GM10248 (cell line): Measurements from ENCODE around the gene TAP1.
A peak's percentile ranks its signal among the peaks of the same experiment; 100 is the strongest.

Experiments
- CTCF ChIA-PET: fragments of 300-600 bp; sonication (Branson Sonifier 250); formaldehyde crosslinking; extraction: SDS; loops from one replicate; lab custom pipeline; 2021; ENCODE audit warnings: antibody characterized with exemption; lab: Yijun Ruan, JAX
- POLR2A ChIA-PET: fragments of 350-650 bp; sonication (Branson Sonifier 250); formaldehyde crosslinking; extraction: SDS; loops from one replicate; lab custom pipeline; 2020; ENCODE audit warnings: antibody characterized with exemption; lab: Yijun Ruan, JAX
- DNase-seq: peaks from one replicate; pipeline ENCODE4 v3.0.0; 2012; ENCODE audit errors: extremely low spot score
- CTCF ChIP-seq: IDR thresholded peaks from 2 replicates; pipeline ENCODE4 v1.5.1; 2012; ENCODE audit warnings: mild to moderate bottlenecking, low read depth; ENCODE audit errors: extremely low read depth, missing control alignments, control extremely low read depth

Gene TAP1

GRCh38 chr6:32849126-32849525 lies 4.4 kb downstream of the TAP1 start:
- TF ChIP-seq CTCF, result no peak
- DNase-seq, result no peak
- ChIA-PET CTCF (interaction anchor here (0.6 to 3.4 kb wide), 5 partner anchors 11 to 23 kb away, joined by 3 to 37 read pairs (median 3); partner anchors contain the start of gene TAP2), POLR2A (no interaction called here)

- POLR2A ChIA-PET, result no interaction called here
- no peak for TF ChIP-seq CTCF
- DNase-seq, result no peak
- CTCF ChIA-PET, result interaction anchor here (1.0 to 11.2 kb wide), 3 partner anchors 9 to 20 kb away, joined by 3 to 339 read pairs (median 38); partner anchors contain the start of genes PSMB9 and TAP1
Observed at GRCh38 chr6:32847795-32848194, 5.7 kb downstream of the TAP1 start.

- TF ChIP-seq CTCF, result no peak
- ChIA-PET CTCF (interaction anchor here (1.2 to 11.2 kb wide), 4 partner anchors 12 to 39 kb away, joined by 3 to 339 read pairs (median 24); partner anchors contain the start of genes PSMB9 and TAP1), POLR2A (interaction anchor here (0.6 to 3.4 kb wide), 2 partner anchors 125 to 408 kb away, joined by 3 to 37 read pairs; no protein-coding TSS in a partner anchor)
- DNase-seq, result no peak
Observed at GRCh38 chr6:32847004-32847403, 6.5 kb downstream of the TAP1 start.

- CTCF ChIA-PET, result interaction anchor here (0.8 to 11.2 kb wide), 14 partner anchors 14 to 414 kb away, joined by 3 to 339 read pairs (median 6); partner anchors contain the start of genes PSMB9 and TAP1
- peak; percentile 43 for DNase-seq
Observed at GRCh38 chr6:32845384-32845884, 8.1 kb downstream of the TAP1 start.

GRCh38 chr6:32844839-32845383 lies 8.6 kb downstream of the TAP1 start:
- POLR2A ChIA-PET, result interaction anchor here (0.5 to 5.3 kb wide), 8 partner anchors 9 to 432 kb away, joined by 3 to 44 read pairs (median 3); partner anchors contain the start of genes B3GALT4, PSMB9 and TAP1
- CTCF ChIA-PET, result interaction anchor here (0.8 to 11.2 kb wide), 14 partner anchors 15 to 414 kb away, joined by 3 to 339 read pairs (median 6); partner anchors contain the start of genes PSMB9 and TAP1
- no peak for DNase-seq
- TF ChIP-seq CTCF, result no peak

More at GRCh38 chr6:32845384-32845884, 8.1 kb downstream of the TAP1 start:
- POLR2A ChIA-PET, result interaction anchor here (0.6 to 5.3 kb wide), 7 partner anchors 9 to 432 kb away, joined by 3 to 44 read pairs (median 3); partner anchors contain the start of genes B3GALT4, PSMB9 and TAP1
- no peak for TF ChIP-seq CTCF

- TF ChIP-seq CTCF, result no peak
- CTCF ChIA-PET, result interaction anchor here (1.1 to 11.2 kb wide), 8 partner anchors 15 to 141 kb away, joined by 3 to 339 read pairs (median 9); partner anchors contain the start of genes PSMB9 and TAP1
- POLR2A ChIA-PET, result interaction anchor here (0.5 to 5.3 kb wide), 4 partner anchors 10 to 131 kb away, joined by 3 to 44 read pairs (median 20); partner anchors contain the start of genes PSMB9 and TAP1
- peak; percentile 92 for DNase-seq
Observed at GRCh38 chr6:32843979-32844838, 9.3 kb downstream of the TAP1 start, which contains the start of gene PSMB8. Gene PSMB8, minus strand, starts transcription at chr6:32844047. Its CDS starts 51 bp downstream, at chr6:32843996.
